Fibroblast of skin of scalp (primary cell): Measurements from ENCODE around the gene SLC24A3.
A peak's percentile ranks its signal among the peaks of the same experiment; 100 is the strongest.
"Not testable (repeated sequence)": the region's sequence is repeated elsewhere in the genome, so short reads cannot be mapped to it uniquely, and the experiment has no call there.

Experiments used
- DNase-seq: peaks from one replicate; pipeline ENCODE4 v3.0.0-alpha.2; 2013

Gene SLC24A3

DNA sequence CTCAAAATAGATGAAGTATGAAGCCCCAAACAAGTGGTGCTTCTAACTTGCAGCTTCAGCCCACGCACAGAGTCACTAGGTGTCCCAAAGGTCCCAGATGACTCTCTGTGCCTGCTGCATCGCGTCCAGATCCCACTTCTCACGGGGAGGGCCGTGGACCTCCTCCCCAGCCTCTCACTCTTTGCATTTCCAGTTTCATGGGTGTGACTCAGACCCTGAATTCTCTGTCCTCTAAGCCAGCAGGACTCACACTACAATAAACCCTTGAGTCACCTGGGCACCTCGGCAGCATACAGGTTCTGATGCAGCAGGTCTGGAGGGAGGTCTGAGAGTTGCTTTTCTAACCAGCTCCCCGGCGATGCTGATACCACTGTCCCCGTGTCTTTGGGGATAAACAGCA, 431.6 kb downstream of the SLC24A3 start:
- DNase-seq, result no peak

DNA sequence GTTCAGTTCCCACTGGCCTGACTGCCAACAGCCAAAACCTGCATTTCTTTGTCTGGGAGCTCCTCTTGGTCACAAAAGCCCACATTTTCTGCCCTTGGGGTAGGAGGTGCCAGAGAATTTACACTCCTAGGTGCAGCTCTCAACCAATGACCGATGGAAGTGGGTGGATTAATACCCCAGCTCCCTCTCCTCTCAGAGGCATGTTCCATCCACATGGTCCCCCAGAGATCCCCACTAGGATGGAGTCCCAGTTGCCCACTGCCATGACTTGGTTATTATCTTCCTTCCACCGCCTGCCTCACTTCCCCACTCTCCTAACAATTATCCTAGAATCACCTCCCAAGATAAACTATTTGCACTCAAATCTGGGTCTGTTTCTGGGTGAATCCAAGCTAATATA, 434.5 kb downstream of the SLC24A3 start:
- no peak for DNase-seq

DNA sequence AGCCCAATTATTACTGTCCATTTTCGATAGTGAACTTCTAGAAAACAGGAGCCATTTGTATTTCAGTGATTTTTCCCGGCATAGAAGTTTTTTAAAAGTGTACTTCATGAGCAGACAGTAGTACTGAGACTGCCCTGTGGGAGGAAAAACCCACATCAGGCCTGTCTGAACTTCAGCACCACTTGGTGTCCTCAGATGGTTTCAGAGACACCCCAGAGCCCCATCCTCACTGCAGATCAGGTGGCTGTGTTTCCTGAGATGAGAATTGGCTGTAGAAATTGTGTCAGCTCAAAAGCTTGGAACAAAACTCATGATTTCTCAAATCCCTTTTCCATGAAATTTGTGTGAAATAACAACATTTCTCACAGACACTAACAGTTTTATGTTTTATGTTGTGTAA, 435.6 kb downstream of the SLC24A3 start:
- no peak for DNase-seq

DNA sequence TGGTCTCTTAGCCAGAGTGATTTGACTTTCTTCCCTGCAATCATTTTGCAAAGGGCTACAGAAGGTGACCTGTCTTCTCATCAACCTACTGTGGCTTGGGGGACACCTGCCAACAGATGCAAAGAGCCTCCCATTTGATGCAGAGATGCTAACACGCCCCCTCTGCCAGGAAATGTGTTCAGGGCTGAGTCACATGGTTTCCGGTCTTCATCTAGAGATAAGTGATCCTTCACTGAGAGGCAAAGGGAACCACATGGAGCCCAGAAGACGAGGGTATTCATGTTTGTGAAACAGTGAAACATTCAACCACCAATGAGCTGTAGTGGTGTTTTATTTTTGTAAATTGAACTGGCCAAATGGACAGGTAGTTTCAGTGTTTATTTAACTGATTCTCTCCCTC, 436.6 kb downstream of the SLC24A3 start:
- DNase-seq, result no peak

DNA sequence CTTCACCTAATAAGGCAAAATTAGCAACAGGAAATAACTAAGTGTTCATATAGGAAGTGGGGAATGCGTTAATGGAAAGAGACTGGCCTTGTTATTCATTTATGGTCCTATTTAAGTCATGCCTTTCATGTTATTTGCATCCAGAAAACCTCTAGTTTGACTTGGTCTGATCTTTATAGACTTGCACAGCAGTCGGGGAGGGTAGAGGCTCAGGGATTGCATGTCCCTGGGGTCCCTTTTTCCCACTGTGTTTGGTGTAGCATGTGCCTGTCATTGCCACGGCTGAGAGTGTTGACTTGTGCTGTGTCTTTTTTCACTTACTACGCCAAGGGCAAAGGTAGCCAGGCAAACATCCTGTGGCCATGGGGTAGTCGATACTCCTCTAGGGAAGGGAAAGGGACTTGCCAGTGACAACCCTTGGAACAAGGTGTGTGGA, 440.2 kb downstream of the SLC24A3 start:
- no peak for DNase-seq

DNA sequence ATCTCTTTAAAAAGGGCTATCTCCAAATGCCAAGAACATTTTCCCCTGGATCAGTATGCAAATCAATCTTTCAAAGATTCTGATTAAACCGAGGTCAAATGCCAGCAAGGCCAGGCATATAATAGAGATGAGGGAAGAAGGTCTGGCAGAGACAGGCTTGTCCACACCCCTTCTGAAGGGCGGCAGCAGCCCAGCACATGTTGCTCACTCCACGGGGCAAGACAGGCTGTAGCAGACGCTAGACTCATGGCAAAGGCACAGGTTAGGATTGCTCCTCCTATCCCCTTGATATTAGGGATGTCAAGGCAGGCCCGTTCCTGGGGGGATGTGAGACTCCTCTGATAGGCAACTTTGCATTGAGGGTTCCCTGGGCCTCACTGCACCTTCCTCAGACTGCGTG, 440.9 kb downstream of the SLC24A3 start:
- DNase-seq, result no peak

DNA sequence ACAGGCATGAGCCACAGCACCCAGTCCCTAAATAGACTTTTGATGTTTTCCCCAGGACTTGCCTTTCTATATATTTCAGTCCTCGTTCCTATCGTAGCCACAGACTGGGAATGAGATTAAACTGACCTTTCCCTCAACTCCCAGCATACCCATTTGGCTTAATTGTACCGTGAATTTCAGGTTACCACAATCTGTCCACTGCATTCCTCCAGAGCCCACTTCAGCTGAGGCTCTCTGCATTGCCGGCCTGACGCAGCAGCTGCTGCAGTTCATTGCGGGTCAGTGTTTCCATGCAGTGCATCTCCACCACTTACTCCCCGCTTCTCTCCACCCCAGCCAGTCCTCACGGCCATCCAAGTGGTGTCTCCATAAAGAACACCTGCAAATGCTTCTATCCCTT, 442.5 kb downstream of the SLC24A3 start:
- no peak for DNase-seq

DNA sequence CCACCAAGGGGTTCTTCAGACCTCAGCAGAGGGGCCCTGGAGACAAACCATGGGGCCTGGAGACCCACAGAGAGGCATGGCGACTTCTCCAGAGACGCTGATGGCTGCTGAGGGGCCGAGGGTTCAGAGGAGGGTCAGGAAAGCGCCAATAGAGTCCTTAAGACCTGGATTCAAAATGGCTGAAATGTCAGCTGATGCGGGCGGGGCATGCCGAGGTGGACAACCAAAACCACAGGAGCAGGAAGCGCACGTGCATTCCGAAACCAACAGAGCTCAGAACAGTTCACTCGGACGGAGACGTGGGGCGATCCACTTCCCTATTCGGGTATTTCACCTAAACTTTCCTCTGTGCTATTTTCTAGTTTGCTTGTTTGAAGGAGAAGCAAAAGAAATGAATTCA, 445.7 kb downstream of the SLC24A3 start:
- DNase-seq, result no peak

DNA sequence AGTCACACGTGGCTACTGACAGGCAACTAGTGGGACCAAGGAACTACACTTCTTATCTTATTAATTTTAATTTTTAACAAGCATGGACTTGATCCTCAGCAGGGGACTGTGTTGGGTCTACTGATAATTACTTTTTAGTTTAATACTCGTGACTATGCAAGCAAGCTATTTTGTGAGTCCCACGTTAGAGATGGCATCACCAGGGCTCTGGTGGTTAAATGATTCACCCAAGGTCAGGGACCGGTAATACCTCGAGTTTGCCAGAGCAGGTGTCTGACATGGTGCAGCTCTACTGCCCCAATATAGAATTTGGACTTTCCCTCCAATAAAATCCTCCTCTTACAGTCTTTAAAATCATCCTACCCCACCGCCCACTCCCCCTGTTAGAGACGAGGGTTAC, 447.0 kb downstream of the SLC24A3 start:
- no peak for DNase-seq

DNA sequence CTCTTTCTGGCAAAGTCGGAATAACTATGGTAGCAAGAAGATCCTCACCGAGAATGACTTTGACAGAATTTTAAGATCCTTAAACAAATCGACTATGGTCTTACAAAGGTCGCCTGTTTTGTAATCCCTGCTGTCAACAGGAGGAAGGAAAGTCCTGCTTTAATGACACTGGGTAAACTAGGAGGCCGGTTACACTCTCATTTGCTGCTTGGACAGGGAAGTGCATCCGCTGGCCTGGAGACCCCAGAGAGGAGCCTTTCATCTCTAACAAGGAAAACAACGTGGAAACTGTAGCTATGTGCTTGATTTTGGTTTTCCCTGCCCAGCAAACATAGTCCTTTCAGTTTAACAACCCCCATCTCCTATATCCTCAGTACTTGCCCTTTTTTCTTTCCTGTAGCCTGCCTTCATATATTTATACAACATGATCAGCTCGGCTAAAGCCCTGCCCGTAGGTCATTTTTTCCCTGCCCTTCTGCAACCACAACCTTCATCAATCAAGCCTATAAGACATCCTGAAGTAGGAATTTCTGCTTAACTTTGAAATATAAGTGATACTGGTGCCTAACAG, 448.5 kb downstream of the SLC24A3 start:
- DNase-seq, result no peak

DNA sequence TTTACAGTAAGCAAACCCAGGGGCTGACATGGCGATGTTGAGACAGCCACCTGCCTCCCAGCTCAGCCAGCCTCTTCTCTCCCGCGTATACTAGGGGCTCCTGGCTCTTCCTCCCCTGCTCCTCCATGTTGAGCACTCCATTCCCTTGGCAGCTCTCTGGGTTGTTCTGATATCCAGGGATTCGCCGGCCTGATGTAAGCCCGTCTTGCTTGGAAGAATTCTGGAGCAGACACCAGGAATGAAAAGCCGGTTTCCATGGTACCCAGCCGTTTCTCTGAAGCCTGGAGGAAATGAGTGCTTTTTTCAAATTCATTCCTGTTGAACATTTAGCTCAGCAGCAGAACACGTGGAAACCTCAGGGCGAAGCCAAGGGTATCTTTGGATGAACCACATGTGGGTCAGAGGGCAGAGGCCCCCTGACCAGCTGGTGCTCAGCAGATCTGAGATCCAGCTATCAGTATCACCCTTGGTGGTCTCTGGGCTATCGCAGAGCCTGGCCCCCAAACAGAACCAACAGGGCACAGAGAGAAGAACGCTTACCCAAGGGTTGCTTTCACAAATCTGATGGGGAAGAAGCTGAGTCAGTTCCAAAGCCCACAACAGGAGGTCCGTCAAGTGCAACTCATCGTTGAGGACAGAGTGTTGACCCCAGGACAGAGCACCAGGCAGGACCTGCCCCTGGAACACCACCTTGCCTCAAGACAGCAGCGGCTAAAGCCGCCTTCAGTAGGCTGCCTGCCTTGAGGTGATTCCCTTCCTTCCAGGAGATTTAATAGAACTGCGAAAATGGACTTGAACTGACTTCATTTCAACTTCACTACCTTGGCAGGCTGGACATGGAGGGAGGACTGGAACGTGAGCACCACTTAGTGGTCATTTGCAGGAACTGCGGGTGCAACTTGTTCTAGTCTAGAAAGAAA, 449.5 kb downstream of the SLC24A3 start:
- DNase-seq, result peak; percentile 61

DNA sequence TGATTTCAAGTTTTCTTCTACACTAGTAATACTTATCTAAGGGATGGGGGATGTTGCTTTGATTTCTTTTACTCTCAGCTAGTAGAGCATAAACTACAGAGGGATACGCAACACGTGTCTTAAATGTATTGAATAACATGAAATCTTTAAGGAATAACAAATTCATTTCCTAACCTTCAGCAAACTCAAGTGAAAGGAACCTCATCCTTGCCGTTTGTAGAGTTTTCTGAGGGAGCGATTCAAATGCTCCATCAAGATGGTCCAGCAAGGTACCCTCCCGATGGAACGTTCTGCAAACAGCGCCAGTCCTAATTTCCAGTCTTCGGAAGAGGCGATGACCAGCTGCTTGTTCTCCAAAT, 450.2 kb downstream of the SLC24A3 start:
- DNase-seq, result no peak

DNA sequence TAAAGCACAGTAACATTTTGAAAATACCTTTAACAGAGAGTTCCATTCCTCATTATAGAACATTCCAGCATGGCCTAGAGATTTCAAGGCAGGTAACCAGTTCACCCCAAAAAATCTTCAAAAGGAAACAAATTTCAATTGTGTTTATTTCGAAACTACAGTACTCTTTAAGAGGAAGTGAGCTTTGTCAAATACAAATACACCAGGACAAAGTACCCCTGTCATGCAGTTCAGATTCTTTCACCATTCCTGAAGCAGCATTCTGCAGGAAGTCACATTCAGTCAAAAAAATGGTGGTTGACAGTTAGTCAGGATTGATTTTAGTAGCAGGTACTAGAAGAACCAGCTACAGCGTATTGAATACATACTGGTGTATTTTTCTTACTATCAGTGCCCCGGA, 456.0 kb downstream of the SLC24A3 start:
- DNase-seq, result no peak

DNA sequence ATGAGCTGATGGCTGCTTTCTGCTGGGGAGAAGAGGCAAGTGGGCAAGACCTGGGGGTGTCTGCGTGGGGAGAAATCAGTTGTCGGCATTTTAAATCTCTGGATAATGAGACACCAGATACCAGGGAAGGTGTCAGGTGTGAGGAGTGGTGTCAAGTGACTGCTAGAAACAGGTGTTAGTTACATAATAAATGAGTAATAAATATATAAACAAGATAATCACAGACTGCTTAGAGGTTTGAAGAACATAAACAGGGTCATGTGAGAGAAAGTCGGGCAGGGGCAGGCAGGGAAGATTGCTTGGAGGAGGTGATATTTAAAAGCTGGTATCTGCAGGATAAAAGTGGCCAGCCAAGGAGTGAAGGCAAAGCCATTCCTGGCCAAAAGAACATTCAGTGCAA, 458.4 kb downstream of the SLC24A3 start:
- no peak for DNase-seq

DNA sequence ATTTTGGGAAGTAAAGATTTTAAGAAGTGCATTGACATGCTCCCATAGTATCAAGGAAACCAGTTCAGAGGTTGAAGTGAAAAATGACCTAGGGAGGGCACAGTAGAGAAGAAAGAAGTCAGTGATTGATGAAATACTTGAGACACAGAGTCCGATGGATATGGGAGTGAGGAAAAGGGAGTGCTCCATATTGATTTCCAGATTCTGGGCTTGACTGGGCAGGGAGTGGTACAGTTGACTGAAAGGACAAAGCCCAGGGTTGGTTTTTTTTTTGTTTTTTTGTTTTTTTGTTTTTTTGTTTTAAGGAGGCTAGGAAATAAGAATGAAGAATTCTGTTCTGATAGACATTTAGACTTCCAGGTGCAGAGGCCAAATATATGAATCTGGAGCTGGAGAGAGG, 458.9 kb downstream of the SLC24A3 start:
- DNase-seq, result no peak

DNA sequence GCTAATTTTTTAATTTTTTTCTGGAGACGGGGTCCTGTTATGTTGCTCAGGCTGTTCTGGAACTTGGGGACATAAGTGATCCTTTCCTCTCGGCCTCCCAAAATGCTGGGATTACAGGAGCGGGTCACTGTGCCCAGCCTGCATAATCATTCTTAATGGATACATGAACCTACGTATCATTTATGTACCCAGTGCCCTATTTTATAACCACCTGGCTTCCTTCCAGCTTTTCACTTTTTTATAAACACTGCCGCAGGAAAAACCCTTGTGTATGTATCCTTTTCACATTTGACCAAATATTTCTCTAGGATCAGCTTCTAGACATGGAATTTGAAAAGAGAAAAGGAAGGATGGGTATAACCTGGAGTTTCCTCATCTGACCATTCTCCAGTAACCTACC, 460.1 kb downstream of the SLC24A3 start:
- no peak for DNase-seq

DNA sequence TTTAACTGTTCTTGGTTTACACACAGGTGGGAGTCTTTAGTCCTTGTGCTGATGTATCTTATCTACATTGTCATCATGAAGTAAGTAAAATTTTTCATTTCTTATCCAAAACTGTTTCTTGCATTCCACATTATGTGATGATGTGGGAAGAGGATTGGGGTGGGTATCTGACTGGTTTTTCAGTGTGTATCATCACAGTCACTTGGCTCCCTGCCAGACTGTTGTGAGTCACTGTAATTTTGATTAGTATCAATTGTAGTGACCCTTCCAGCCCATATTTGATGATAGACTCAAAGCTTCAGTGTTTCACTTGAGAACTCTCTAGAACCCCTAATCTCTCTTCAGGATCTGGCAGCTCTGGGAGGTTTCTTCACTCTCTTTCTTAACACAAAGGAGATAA, 461.1 kb downstream of the SLC24A3 start:
- peak; percentile 23 for DNase-seq

DNA sequence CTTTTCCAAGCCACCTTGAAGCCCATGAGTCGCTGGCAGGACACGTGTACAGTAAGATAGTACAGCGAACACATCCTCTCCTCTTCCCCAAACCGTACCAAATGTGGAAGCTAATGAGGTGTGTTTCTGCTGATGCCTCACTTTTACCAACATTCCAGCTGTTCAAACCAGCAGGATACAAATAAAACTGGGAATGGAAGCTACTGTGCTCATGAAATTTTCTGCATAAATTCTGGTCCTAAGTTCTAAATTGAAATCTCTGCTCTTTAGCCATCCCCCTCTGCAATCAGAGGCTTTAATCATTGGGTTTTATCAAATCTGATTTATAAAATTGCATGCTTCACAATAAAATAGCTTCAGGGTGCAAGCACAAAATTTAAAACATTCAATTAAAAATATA, 463.8 kb downstream of the SLC24A3 start:
- DNase-seq, result no peak

DNA sequence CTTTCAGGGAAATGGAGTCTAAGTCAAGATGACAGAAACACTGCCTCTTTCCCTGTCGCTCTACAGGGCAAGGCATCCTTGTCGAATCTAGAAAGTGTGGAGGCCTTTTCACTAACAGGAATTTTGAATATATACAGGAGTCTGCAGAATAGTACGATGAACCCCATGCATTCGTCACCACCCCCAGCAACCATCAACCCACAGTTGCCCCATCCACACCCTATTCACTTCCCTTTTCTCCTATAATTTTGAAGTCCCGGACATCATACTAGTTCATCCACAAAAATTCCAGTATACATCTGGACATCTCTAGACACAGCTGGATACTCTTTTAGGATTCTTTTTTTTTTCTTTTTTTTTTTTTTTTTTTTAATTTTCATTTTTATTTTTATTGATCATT, 464.9 kb downstream of the SLC24A3 start:
- DNase-seq, result no peak

DNA sequence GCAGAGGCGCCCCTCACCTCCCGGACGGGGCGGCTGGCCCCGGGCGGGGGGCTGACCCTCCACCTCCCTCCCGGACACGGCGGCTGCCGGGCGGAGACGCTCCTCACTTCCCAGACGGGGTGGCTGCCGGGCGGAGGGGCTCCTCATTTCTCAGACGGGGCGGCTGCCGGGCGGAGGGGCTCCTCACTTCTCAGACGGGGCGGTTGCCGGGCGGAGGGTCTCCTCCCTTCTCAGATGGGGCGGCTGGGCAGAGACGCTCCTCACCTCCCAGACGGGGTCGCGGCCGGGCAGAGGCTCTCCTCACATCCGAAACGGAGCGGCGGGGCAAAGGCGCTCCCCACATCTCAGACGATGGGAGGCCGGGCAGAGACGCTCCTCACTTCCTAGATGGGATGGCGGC, 466.1 kb downstream of the SLC24A3 start:
- not testable (repeated sequence) for DNase-seq

DNA sequence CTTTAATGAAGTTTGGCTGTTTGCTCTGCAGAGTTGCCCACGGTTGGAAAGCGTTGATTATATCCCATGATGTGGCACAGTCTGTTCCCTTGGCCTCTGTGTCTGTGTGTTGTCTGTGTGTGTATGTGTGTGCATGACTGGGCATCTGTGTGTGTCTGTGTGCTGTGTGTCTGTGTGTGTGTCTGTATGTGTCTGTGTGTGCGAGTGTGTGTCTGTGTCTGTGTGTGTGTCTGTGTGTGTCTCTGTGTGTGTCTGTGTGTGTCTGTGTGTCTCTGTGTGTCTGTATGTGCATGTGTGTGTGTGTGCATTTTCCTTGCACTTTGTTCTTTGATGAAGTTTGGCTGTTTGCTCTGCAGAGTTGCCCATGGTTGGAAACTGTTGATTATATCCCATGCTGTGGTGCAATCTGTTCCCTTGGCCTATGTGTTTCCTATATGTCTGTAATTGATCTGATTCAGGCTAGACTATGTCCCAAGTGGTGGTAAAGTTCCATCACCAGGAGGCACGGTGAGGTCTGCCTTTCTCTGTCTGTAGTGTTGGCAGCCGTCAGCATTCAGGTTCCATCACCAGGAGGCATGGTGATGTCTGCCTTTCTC, 467.6 kb downstream of the SLC24A3 start:
- DNase-seq, result no peak

DNA sequence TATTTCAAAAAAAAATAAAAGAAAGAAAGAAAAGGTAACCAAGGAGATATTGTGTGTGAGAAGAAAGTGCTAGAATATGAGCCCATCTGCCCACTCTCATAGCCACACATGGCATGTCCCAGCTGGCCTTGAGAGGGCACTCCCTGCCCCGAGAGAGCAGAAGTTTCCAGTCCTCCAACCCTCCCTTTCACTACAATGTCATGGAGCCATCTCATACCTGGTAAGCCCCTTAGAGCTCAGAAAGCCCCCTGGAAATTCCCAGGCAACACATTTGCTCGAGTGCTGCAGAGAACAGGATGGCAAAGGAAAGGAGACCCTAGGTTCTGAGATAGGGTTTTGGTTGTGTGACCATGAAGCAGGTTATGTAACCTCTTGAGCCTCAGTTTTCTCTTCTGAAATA, 469.8 kb downstream of the SLC24A3 start:
- no peak for DNase-seq

DNA sequence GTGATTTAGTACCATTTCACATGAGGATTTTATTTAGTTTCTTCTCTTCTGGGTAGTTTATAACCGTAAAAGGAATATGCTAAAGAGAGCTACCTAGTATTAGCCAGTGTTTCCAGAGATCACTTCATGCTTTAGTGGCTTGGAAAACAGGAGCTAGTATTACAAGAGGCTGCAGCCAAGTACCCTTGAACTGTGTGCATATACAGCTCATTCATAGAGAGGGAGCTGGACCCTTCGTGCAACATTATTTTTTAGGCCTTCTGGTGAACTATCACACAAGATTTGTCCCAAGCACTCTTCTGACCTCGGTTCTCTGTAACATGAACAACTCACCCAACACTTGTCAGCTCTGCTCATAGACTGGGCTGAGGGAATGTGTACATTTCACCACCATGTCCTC, 470.7 kb downstream of the SLC24A3 start:
- no peak for DNase-seq

DNA sequence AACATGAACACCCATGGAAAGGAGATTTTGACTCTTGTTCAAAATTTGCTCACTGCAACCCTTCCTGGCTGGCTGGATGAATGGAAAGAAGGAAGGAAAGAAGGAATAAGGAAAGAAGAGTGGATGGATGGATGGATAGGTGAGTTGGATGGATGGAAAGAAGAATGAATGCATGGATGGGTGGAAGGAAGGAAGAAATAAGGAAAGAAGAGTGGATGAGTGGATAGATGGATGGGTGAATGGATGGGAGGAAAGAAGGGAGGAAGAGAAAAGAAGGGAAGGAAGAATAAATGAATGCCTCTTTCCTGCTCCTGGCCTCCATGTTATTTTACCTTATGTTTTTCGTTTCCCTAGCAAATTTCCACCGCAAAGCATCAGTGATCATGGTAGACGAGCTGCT, 471.4 kb downstream of the SLC24A3 start:
- no peak for DNase-seq
